Neural progenitor cell (in vitro differentiated cells): ENCODE results near the gene PKD1L1. TPM values are rescaled to one million over a fixed set of nuclear protein-coding genes. Genes with fewer than 3 reads are reported as not detected.

Experiments
- DNase-seq: peaks from one replicate; pipeline ENCODE4 v3.0.0-alpha.2; 2016; ENCODE audit warnings: low spot score
- H2AFZ ChIP-seq: fragments of 200-600 bp; sonication (generic); replicated peaks from 2 replicates; pipeline ENCODE4 v1.6.1; 2016; ENCODE audit warnings: antibody characterized with exemption
- H3F3A ChIP-seq: fragments of 200-600 bp; sonication (generic); 2 replicates; pipeline ENCODE4 v1.6.1; 2016; ENCODE audit warnings: antibody characterized with exemption, low read depth
- H3K27ac ChIP-seq: fragments of 200-600 bp; sonication (generic); 2 replicates; pipeline ENCODE4 v1.5.1; 2016; ENCODE audit warnings: mild to moderate bottlenecking
- H3K27me3 ChIP-seq: fragments of 200-600 bp; sonication (generic); 2 replicates; pipeline ENCODE4 v1.6.1; 2016; ENCODE audit warnings: mild to moderate bottlenecking, moderate library complexity
- H3K36me3 ChIP-seq: fragments of 200-600 bp; sonication (generic); 2 replicates; pipeline ENCODE4 v1.5.1; 2016
- H3K4me1 ChIP-seq: fragments of 200-600 bp; sonication (generic); 2 replicates; pipeline ENCODE4 v1.6.1; 2016; ENCODE audit warnings: mixed run types
- H3K4me2 ChIP-seq: fragments of 200-600 bp; sonication (generic); 2 replicates; pipeline ENCODE4 v1.6.1; 2016
- H3K4me3 ChIP-seq: fragments of 200-600 bp; sonication (generic); 2 replicates; pipeline ENCODE4 v1.5.1; 2016
- H3K79me2 ChIP-seq: fragments of 200-600 bp; sonication (generic); 2 replicates; pipeline ENCODE4 v1.6.1; 2016; ENCODE audit warnings: low read depth
- H3K9ac ChIP-seq: fragments of 200-600 bp; sonication (generic); 2 replicates; pipeline ENCODE4 v1.6.1; 2016
- H3K9me3 ChIP-seq: fragments of 200-600 bp; sonication (generic); 2 replicates; pipeline ENCODE4 v1.5.1; 2016; ENCODE audit warnings: low read depth
- H4K20me1 ChIP-seq: fragments of 200-600 bp; sonication (generic); 2 replicates; pipeline ENCODE4 v1.6.1; 2016; ENCODE audit warnings: low read depth
- H3K27ac Mint-ChIP-seq: 3 replicates; pipeline ENCODE4 v1.8.0; 2021; ENCODE audit warnings: mixed read lengths
- H3K27me3 Mint-ChIP-seq: 2 replicates; pipeline ENCODE4 v1.8.0; 2022; ENCODE audit warnings: low read depth, mild to moderate bottlenecking, inconsistent platforms, moderate library complexity, mixed read lengths; ENCODE audit not compliant: insufficient read depth
- H3K36me3 Mint-ChIP-seq: 3 replicates; pipeline ENCODE4 v1.8.0; 2021; ENCODE audit warnings: mixed read lengths
- H3K4me1 Mint-ChIP-seq: 3 replicates; pipeline ENCODE4 v1.8.0; 2021; ENCODE audit warnings: mixed read lengths
- H3K4me3 Mint-ChIP-seq: 3 replicates; pipeline ENCODE4 v1.8.0; 2021; ENCODE audit warnings: mild to moderate bottlenecking, moderate library complexity, mixed read lengths
- H3K9me3 Mint-ChIP-seq: 3 replicates; pipeline ENCODE4 v1.8.0; 2020; ENCODE audit warnings: mixed read lengths
- CTCF ChIP-seq: fragments of 200-600 bp; sonication (generic); IDR thresholded peaks from 2 replicates; pipeline ENCODE4 v1.5.1; 2017; ENCODE audit warnings: antibody characterized with exemption, mild to moderate bottlenecking
- EZH2 ChIP-seq: fragments of 200-600 bp; sonication (generic); IDR thresholded peaks from 2 replicates; pipeline ENCODE4 v1.6.1; 2017; ENCODE audit warnings: antibody characterized with exemption, mild to moderate bottlenecking, moderate library complexity
- EZH2phosphoT487 ChIP-seq: fragments of 200-600 bp; sonication (generic); IDR thresholded peaks from 2 replicates; pipeline ENCODE4 v1.6.1; 2017; ENCODE audit warnings: antibody characterized with exemption
- total RNA-seq: library from RNA; depleted of rRNA; stranded (reverse); fragments of >200 nt; gene quantifications from 2 replicates; pipeline ENCODE4 v1.2.3, GENCODE V29; 2015; ENCODE audit warnings: low replicate concordance

Gene PKD1L1
- total RNA-seq, 1 donor from 2014 or later = 0.07 TPM

- Mint-ChIP-seq H3K36me3 (peaks cover 22% of the 10 kb centered on the region), H3K27ac (no peak overlapping the region), H3K27me3 (peaks cover 4% of the 10 kb centered on the region), H3K4me3 (no peak overlapping the region), H3K4me1 (peaks cover 2% of the 10 kb centered on the region), H3K9me3 (peaks cover 9% of the 10 kb centered on the region)
- Histone ChIP-seq H3K4me2 (no peak overlapping the region), H4K20me1 (no peaks in the 10 kb centered on the region), H2AFZ (no peak overlapping the region), H3F3A (no peaks in the 10 kb centered on the region), H3K4me3 (no peak overlapping the region), H3K4me1 (no peaks in the 10 kb centered on the region), H3K27ac (no peak overlapping the region), H3K27me3 (no peaks in the 10 kb centered on the region), H3K79me2 (no peaks in the 10 kb centered on the region), H3K36me3 (peaks cover 5% of the 10 kb centered on the region), H3K9me3 (no peaks in the 10 kb centered on the region), H3K9ac (no peak overlapping the region)
- TF ChIP-seq CTCF (no peak), EZH2 (no peak), EZH2phosphoT487 (no peak)
- no peak for DNase-seq
These were observed 5.6 kb upstream of the PKD1L1 start for GRCh38 chr7:47953822-47954221.

GRCh38 chr7:47952224-47952623, 4.0 kb upstream of the PKD1L1 start:
- no peak for DNase-seq
- no peak overlapping the region for H2AFZ ChIP-seq
- no peak overlapping the region for H3K4me2 ChIP-seq
- Mint-ChIP-seq H3K4me3 (no peak overlapping the region), H3K27ac (no peak overlapping the region), H3K9me3 (no peaks in the 10 kb centered on the region), H3K4me1 (peaks cover 2% of the 10 kb centered on the region), H3K27me3 (peaks cover 7% of the 10 kb centered on the region), H3K36me3 (peaks cover 13% of the 10 kb centered on the region)
- no peaks in the 10 kb centered on the region for H4K20me1 ChIP-seq
- H3F3A ChIP-seq = no peaks in the 10 kb centered on the region
- H3K9ac ChIP-seq = no peak overlapping the region
- TF ChIP-seq EZH2 = no peak
- no peak for TF ChIP-seq EZH2phosphoT487
- H3K36me3 ChIP-seq = peaks cover 5% of the 10 kb centered on the region
- H3K4me3 ChIP-seq = no peak overlapping the region
- no peaks in the 10 kb centered on the region for H3K79me2 ChIP-seq
- H3K27me3 ChIP-seq = no peaks in the 10 kb centered on the region
- no peak overlapping the region for H3K27ac ChIP-seq
- H3K4me1 ChIP-seq = no peaks in the 10 kb centered on the region
- H3K9me3 ChIP-seq = no peaks in the 10 kb centered on the region

- Mint-ChIP-seq H3K4me3 (no peak overlapping the region), H3K9me3 (no peaks in the 10 kb centered on the region), H3K4me1 (peaks cover 2% of the 10 kb centered on the region), H3K36me3 (peaks cover 10% of the 10 kb centered on the region), H3K27me3 (peaks cover 7% of the 10 kb centered on the region), H3K27ac (no peak overlapping the region)
- Histone ChIP-seq H3K9me3 (no peaks in the 10 kb centered on the region), H3K9ac (no peak overlapping the region), H3K4me2 (no peak overlapping the region), H2AFZ (no peak overlapping the region), H3K4me3 (no peak overlapping the region), H3K27ac (no peak overlapping the region), H3K27me3 (no peaks in the 10 kb centered on the region), H3K79me2 (no peaks in the 10 kb centered on the region), H4K20me1 (no peaks in the 10 kb centered on the region), H3K4me1 (no peaks in the 10 kb centered on the region), H3F3A (no peaks in the 10 kb centered on the region), H3K36me3 (peaks cover 5% of the 10 kb centered on the region)
- no peak for TF ChIP-seq EZH2phosphoT487
- no peak for DNase-seq
These were observed 3.1 kb upstream of the PKD1L1 start for GRCh38 chr7:47951374-47951773.

GRCh38 chr7:47950714-47951113, 2.4 kb upstream of the PKD1L1 start:
- H4K20me1 ChIP-seq = no peaks in the 10 kb centered on the region
- H3K9ac ChIP-seq = no peak overlapping the region
- Mint-ChIP-seq H3K4me1 (peaks cover 2% of the 10 kb centered on the region), H3K4me3 (no peak overlapping the region), H3K36me3 (peaks cover 10% of the 10 kb centered on the region), H3K9me3 (no peaks in the 10 kb centered on the region), H3K27ac (no peak overlapping the region), H3K27me3 (peaks cover 10% of the 10 kb centered on the region)
- H3K4me3 ChIP-seq = no peak overlapping the region
- H3K4me2 ChIP-seq = no peak overlapping the region
- H3K4me1 ChIP-seq = no peaks in the 10 kb centered on the region
- no peaks in the 10 kb centered on the region for H3K79me2 ChIP-seq
- DNase-seq = peak; percentile 34
- no peak for TF ChIP-seq EZH2phosphoT487
- no peak for TF ChIP-seq EZH2
- no peak for TF ChIP-seq CTCF
- no peaks in the 10 kb centered on the region for H3F3A ChIP-seq
- no peak overlapping the region for H3K27ac ChIP-seq
- H3K36me3 ChIP-seq = peaks cover 5% of the 10 kb centered on the region
- no peak overlapping the region for H2AFZ ChIP-seq
- H3K9me3 ChIP-seq = no peaks in the 10 kb centered on the region
- H3K27me3 ChIP-seq = no peaks in the 10 kb centered on the region
